Measurements from ENCODE around the gene NGFR.

GRCh38 chr17:49484588-49484987 is 10.5 kb upstream of the NGFR start:
- TF ChIP-seq EZH2phosphoT487 (IDR thresholded peaks at IDR 0.05; ENCODE audit: insufficient read depth, low read depth), result no peak
- TF ChIP-seq EZH2 (IDR thresholded peaks at IDR 0.05; ENCODE audit: insufficient read depth, poor library complexity, severe bottlenecking), result no peak
